Activated naive CD8-positive, alpha-beta T cell treated with anti-CD3 and anti-CD28 coated beads, Interleukin-2, amount 50 U/mL, for 16 hours (primary cell): Measurements from ENCODE around the gene NIPAL4.

Experiments
- DNase-seq: peaks from one replicate; pipeline ENCODE4 v3.0.0-alpha.2; 2020; ENCODE audit warnings: low read depth, low spot score

NIPAL4 gene

GRCh38 chr5:157485340-157485739 is 25.3 kb downstream of the NIPAL4 start:
- DNase-seq = no peak

GRCh38 chr5:157485811-157486210 is 25.8 kb downstream of the NIPAL4 start:
- no peak for DNase-seq

GRCh38 chr5:157486221-157486681 is 26.2 kb downstream of the NIPAL4 start:
- no peak for DNase-seq

GRCh38 chr5:157486861-157487260 is 26.8 kb downstream of the NIPAL4 start:
- no peak for DNase-seq

GRCh38 chr5:157487358-157487757 is 27.3 kb downstream of the NIPAL4 start:
- no peak for DNase-seq

- DNase-seq = no peak
Measured at GRCh38 chr5:157491471-157491995, 31.5 kb downstream of the NIPAL4 start.

GRCh38 chr5:157492886-157493285 is 32.9 kb downstream of the NIPAL4 start:
- no peak for DNase-seq

GRCh38 chr5:157494178-157494832 is 34.3 kb downstream of the NIPAL4 start:
- no peak for DNase-seq

GRCh38 chr5:157496864-157497263 is 36.9 kb downstream of the NIPAL4 start:
- no peak for DNase-seq

GRCh38 chr5:157497875-157498611 is 38.0 kb downstream of the NIPAL4 start:
- DNase-seq = no peak

GRCh38 chr5:157502143-157502647 is 42.2 kb downstream of the NIPAL4 start:
- DNase-seq = no peak

- DNase-seq = no peak
Measured at GRCh38 chr5:157504053-157504452, 44.0 kb downstream of the NIPAL4 start.

GRCh38 chr5:157505496-157505895 is 45.5 kb downstream of the NIPAL4 start:
- no peak for DNase-seq

GRCh38 chr5:157506066-157506590 is 46.1 kb downstream of the NIPAL4 start:
- DNase-seq = no peak

- DNase-seq = no peak
Measured at GRCh38 chr5:157506981-157507780, 47.2 kb downstream of the NIPAL4 start.

- DNase-seq = no peak
Measured at GRCh38 chr5:157509093-157509492, 49.1 kb downstream of the NIPAL4 start.

- no peak for DNase-seq
Measured at GRCh38 chr5:157509587-157509986, 49.6 kb downstream of the NIPAL4 start.

- no peak for DNase-seq
Measured at GRCh38 chr5:157510682-157511081, 50.7 kb downstream of the NIPAL4 start.

GRCh38 chr5:157511651-157512644 is 51.9 kb downstream of the NIPAL4 start:
- DNase-seq = no peak

GRCh38 chr5:157513182-157513581 is 53.2 kb downstream of the NIPAL4 start:
- no peak for DNase-seq
